ENCODE data around the gene ABCC8.

The ABCC8 gene

DNA sequence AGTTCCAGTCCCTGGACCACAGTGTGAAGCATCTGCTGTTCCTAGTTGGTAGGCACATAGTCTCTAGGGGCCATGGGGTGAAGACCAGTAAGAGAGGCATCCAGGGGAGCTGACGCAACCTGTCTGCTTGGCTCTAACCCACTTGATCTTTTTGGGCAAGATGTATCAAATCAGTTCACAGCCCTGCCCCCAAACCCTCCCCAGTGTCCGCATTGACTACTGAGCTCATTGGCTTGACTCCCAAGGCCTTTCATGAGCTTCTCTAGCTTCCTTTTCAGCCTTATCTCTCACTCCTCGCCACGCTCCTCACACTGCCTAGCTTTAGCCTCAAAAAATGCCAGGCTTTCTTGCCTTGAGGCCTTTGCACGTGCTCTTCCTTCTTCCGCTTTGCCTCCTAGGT is 29.7 kb upstream of the ABCC8 start:
- DNase-seq (ENCODE audit: low read depth in 3 of 3, low spot score in 1 of 3) = no peak

DNA sequence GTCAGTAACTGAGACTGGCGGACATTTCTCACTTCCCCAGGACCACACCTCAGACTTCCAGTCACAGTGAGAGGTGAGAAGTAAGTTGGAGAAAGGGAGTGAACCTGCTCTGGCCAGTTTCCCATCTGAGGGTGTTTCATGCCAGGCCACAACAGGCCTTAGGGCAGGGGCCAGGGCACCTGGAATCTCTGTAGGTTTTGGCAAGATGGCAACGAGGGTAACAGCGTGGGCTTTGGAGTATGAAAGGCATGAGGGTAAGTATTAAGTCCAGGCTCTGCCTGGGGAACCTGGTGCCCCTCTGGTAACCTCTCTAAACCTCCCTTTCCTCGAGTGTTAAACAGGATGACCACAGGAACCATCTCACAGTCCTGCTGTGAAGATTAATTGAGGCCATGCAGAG is 28.5 kb upstream of the ABCC8 start:
- DNase-seq (ENCODE audit: low read depth in 3 of 3, low spot score in 1 of 3) = no peak

DNA sequence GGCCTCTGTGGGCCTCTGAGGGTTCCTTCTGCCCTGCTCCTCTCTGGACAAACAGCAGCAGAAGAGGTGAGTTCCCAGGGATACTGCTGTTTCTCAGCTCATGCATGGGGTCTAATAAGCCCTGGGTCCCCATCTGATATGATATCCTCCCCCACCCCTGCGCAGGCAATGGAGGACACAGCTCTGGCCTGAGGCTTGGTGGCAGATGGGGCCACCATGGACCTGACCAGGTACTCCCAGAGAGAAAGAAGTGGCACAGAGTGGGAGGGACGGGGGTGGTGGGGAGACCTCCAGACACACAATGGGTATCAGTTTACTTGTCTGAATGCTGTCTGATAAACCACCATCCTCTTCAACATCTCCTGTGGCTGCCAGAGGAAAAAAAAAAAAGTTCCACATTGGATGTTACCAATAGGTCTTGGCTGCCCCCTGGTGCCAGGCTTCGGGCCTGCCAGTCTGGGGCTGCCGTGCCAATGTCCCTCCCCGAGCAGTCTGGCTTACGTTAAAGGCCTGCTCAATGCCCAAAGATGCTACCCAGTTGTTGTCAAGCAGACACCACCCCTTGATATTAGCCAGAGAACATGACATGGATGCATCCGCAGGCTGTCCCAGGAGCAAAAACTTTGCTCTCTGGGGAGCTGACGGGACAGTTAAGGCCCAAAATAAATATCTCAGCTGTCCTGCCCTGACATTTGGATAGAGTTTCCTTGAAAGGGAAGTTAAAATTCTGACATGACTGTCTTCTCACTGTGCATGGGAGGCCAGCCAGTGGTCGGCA is 27.9 kb upstream of the ABCC8 start:
- peak; percentile 43 to 69 (median 44) for DNase-seq (ENCODE audit: low read depth in 3 of 3, low spot score in 1 of 3)

DNA sequence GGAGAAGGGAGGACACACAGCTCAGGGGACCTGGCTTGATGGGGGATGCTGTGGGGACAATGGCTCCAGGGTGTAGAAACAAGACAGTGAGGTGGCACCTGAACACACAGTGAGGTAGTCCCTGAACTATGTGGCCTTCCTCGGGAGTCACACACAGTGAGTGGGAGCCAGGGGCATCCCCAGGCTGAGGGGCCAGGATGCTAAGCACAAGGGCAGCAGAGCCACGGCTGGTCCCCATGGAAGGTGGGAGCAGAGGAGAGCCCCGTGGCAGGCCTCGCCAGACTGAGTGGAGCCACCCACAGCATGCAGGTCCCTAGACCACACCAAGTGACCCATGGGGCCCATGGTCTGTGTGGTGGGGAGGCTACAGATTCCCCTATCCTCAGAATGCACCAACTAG is 26.0 kb upstream of the ABCC8 start:
- no peak for DNase-seq (ENCODE audit: low read depth in 3 of 3, low spot score in 1 of 3)

DNA sequence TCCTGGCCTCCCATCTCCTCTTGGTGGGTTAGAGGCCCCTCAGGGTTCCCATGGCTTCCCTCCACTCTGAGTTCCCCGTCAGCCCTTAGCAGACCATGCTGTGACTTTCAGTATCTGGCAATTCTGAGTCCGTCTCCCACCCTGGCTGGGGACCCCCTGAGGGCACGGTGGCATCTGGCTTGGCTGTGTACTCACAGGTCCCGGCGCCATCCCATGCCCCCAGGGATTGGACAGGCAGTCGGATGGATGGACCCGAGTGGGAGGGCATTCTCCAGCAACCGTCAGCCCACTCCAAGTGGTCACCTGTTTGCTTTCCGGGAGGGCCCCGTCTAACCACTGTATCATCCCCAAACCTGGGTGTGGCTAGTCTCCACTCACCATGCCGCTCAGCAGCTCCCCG is 24.0 kb upstream of the ABCC8 start:
- no peak for DNase-seq (ENCODE audit: low read depth in 3 of 3, low spot score in 1 of 3)

DNA sequence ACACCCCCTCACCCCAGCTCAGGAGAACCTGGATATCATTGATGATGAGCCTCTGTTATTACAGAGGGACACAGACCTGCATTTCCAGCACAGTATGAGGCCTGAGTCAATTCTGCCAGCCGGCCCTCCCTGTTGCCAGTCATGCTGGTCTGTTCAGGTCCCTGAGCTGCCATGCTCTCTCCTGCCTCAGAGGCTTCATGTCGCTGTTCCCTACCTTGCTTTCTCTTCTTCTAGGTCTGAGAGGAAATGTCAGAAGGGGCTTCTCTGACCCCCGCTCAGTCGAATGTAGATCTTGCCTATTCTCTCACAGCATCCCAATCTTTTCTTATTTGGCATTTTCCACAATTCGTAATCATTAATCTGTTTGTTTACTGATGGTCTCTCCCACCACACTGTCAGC is 21.8 kb upstream of the ABCC8 start:
- no peak for DNase-seq (ENCODE audit: low read depth in 3 of 3, low spot score in 1 of 3)

DNA sequence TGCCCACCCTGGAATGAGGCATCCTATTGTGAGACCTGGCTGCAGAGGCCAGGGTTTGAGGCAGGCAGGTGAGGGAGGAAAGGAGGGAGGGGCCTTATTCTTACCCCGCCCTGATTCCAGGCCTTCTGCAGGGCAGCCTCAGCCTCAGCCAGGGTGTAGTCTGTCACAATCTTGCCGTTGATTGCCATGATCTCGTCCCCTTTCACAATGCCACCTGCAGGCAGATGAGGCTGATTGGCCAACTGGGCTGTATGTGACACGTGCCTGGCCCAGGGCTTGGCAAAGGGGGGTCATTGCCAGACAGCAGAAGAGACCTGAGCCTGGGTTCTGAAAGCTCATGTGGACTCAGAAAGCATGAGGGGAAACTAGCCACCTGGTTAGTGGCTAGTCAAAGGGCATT is 21.4 kb upstream of the ABCC8 start:
- no peak for DNase-seq (ENCODE audit: low read depth in 3 of 3, low spot score in 1 of 3)

DNA sequence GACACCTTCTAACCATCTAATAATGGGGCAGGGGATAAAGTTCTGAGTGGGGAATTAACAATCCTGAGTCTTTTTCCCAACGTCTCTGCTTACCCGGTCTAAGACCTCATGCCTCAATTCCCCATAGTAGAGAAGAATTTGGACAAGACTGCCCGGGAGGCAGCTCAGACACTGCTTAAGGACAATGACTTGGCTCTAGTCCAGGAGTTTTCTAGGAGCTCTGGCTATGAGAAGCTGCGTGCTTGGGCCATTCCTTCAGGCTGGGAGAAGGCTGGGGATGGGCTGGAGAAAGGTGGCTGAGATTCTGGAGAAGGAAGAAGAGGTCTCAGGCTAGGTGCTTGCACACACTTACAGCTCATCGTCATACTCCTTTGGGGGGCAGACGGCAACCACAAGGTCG is 19.8 kb upstream of the ABCC8 start:
- DNase-seq (ENCODE audit: low read depth in 3 of 3, low spot score in 1 of 3) = no peak

DNA sequence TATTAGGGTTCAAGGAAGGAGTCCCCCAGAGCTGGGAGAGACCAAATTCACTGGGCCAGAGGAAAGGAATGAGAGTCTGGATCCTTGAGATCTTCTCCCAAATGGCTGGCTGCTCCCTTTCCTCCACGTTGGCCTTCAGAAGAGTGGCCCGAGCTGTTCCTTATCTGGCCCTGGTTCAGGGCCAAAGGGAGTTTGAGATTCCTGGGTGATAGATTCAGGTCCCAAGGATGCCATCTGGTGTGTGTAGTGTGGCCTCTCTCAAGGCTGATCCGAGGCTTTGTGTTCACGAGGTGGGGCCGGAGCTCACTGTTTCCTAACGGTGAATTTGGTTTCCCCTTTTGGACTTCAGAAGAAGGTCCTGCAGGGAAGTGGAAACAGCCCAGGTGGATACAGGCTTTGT is 17.4 kb upstream of the ABCC8 start:
- no peak for DNase-seq (ENCODE audit: low read depth in 3 of 3, low spot score in 1 of 3)

DNA sequence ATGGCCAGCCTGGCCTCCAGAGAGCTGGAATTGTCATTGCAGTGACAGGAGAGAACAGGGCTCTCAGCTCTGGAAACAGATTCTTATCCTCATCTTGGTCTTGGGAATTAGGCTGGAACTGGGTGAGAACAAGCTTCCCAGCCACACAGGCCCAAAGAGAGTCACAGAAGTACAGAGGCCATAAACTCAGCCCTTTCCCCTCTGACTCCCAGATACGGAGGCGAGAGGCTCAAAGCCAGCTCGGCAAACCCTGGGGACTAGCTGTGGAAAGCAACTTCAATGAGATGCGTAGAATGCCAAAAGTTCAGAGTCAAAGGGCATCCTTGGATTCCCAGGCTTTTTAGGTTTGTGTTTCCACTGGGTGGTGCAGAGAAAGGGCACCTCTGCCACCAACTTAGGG is 14.3 kb upstream of the ABCC8 start:
- no peak for DNase-seq (ENCODE audit: low read depth in 3 of 3, low spot score in 1 of 3)

DNA sequence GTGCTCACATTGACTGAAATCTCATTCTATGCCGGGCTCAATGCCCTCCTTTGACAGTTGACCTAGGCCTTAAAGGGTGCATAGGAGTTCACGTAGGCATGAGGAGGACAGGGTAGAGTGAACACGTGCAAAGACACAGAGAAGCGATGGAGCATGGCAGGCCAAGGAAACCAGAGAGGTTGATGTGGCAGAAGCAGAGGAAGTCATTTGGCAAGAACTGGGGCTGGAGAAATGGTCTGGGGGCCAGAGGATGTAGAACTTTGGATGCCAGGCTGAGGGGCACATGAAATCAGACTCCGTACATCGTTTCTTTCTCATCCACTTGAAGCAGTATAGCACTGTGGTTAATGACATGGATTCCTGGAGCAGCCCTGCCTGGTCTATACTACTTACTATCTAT is 13.6 kb upstream of the ABCC8 start:
- DNase-seq (ENCODE audit: low read depth in 3 of 3, low spot score in 1 of 3) = no peak

DNA sequence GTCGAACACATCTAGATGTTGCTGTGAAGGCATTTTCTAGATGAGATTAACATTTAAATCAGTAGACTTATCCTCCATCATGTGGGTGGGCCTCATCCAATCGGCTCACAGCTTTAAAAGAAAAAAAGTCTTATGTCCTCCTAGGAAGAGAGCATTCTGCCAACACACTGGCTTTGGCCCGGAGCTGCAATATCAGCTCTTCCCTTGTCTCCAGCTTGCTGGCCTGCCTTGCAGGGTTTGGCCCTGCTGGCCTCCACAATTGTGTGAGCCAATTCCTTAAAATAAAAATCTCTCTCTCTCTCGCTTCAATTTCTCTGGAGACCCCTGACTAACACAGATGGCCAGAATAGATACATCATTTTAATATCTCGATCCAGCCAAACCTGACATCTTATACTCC is 13.1 kb upstream of the ABCC8 start:
- no peak for DNase-seq (ENCODE audit: low read depth in 3 of 3, low spot score in 1 of 3)

DNA sequence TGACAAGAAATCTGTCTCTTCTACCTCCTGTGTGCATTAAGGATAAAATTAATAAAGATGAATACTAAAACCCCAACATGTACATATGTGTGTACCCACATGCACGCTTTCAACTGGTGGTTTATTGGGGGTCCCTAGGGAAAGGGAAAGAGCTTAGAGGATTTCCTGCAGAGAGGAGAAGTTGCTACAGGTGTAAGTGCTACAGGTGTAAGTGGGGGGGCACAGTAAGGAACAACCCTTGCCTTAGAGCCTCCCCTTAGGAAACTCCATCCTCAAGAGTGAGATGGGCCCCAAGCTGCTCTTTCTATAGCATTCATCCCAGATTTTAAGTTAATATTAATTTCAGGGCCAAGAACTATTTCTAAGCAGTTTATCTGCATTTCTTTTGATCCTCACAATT is 11.9 kb upstream of the ABCC8 start:
- no peak for DNase-seq (ENCODE audit: low read depth in 3 of 3, low spot score in 1 of 3)

DNA sequence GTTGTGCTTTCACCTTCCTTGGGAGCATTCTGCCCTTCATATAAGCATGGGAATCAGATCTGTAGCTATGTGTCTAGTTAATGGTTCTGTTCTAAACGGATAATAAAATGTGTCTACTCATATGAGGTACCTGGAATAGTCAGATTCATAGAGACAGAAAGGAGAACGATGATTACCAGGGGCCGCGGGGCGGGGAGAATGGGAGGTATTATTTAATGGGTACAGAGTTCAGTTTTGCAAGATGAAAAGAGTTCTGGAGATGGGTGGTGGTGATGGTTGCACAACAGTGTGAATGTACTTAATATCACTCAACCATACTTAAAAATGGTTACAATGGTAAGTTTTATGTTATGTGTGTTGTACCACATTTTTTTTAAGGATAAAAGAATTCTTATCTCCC is 10.0 kb upstream of the ABCC8 start:
- DNase-seq (ENCODE audit: low read depth in 3 of 3, low spot score in 1 of 3) = no peak

DNA sequence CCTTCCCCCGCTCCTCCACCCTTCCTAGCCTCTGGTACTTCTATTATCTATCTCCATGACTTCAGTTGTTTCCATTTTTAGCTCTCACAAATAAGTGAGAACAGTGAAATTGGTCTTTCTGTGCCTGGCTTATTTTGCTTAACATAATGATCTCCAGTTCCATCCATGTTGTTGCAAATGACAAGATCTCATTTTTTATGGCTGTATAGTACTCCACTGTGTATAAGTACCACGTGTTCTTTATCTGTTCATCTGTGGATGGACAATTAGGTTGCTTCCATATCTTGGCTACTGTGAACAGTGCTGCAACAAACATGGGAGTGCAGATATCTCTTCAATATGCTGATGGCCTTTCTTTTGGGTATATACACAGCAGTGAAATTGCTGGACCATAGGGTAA is 6.9 kb upstream of the ABCC8 start:
- no peak for DNase-seq (ENCODE audit: low read depth in 3 of 3, low spot score in 1 of 3)

DNA sequence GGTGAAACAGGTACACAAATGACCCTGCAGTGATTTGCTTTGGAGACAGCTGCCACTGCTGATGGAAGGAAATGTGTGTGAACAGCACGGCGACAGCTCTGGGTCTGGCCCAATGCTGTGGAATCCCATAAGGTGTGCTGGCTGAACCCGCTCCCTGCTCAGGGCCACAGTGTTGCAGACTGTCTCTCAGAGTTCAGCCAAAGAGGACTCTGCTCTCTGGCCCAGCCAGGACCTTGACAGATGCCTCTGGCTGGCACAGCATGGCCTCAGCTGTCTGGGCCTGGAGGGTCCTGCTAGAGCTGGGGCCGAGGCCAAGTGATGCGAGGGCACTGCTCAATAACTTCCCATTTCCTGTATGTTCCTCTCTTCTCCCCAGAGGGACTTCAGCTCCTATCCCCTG is 5.3 kb upstream of the ABCC8 start:
- DNase-seq (ENCODE audit: low read depth in 3 of 3, low spot score in 1 of 3) = no peak

DNA sequence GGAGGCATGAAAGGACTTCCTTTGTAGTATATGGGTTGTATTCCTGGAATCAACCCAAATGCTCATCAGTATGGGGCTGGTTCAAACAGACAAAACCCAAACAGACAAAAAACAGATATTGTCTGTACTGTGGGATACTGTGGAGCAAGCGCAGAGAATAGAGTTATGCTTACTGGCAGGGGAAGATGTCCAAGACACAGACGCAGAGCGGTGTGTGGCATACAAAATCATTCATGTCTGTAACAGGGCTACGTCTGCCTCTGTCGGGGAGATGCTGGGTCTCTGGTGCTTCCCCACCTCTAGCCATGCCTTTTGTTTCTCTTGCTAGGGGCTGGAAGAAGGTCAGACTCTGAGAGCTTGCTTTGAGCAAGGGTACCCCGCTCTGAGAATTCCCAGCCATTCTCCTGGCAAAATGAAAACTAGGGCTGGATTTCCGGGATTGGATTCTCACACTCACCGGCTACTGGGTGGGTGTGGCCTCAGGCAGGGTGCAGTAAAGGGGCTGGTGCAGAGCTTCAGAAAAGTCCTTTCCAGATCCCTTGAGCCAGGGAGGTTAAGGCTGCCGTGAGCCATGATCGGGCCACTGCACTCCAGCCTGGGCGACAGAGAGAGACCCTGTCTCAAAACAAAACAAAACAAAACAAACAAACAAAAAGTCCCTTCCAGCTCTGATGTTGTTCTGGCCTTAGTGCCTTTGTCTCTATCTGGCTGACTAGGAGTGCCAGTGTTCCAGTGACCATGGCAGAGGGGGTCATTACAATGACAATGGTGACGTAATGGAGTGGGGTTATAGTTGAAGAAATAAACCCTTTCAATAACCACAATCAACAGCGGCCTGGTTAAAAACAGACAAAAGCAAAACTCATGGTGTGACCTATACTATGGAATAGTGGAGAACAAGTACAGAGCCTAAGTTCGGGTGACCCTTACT is 2.9 kb upstream of the ABCC8 start:
- no peak for DNase-seq (ENCODE audit: low read depth in 3 of 3, low spot score in 1 of 3)

DNA sequence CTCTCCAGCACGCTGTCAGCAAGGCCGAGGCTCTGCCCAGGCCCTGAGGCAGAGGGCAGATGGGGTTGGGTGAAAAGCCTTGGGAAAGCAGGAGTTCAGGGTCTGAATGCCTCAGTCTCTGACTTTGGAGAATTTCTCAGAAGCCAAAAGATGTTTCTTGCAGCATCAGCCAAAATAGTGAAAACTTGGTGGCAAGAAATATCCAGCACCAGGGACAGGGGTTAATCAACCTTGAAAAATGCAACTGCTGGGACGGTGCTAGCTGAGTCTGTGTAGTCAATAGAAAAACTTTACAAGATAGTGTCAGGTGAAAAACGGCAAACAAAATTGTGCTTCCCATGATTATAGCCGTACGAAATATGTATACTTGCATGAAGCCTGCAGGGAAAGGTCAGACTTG is 1.4 kb upstream of the ABCC8 start:
- DNase-seq (ENCODE audit: low read depth in 3 of 3, low spot score in 1 of 3) = no peak

DNA sequence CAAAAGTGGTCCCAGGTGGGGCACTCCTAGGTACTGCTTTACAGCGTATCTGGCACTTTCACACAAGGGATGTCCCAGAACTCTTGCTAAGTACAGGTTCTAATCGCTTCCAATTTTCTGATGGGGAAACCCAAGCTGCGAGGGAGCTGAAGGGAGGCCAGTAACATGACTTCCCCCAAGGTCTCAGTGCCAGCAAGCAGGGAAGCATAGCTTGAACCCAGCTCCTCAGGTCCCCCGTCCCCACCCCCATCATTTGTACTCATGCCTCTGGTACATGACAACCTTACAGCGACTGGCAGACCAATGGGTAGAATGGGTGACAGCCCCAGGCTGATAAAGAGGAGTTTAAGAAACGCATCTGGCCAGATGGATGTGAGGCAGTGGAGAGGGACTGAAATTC is 716 bp upstream of the ABCC8 start:
- no peak for DNase-seq (ENCODE audit: low read depth in 3 of 3, low spot score in 1 of 3)

DNA sequence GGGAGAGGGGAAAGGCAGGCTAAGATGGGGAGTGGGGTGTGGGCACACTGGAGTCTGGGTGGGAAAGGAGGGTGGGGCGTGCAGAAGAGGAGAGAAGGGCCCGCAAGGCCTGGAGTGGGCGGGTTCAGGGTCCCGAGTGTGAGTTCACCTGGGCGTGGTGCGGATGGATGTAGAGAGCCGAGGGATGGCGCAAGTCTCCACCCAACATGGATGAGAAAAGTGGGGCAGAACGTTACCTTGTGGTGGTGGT is 364 bp upstream of the ABCC8 start:
- DNase-seq (ENCODE audit: low read depth in 3 of 3, low spot score in 1 of 3) = no peak

DNA sequence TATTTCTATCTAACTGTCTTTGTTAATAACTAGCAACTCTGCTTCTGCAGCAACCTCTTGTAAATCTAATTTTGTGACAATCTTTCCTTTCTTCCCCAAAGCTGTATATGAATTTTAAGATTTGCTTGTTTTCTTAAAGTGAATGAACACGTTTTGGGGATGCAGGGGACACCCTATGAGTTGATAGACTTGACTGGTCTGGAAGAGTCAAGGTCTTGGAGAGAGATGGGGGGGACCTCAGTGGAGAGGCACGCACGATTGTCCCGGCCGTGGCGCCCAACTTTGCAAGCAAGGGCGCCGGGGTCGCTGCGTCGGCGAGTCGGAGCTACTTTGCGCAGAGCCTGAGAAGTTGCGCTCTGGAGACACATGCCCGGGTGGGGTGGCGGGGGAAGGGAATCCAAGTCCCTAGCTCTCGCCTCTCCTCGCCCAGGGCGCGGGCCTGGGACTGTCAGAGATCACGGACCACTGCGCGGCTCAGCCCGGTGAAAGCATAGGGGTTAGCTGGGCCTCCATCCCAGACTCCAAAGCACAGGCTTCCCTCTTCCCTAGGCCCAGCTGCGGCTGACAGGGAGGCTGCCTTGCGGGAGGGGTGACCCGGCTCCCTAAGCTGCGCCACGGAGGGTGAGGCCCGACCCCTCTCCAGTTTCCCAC is 854 bp downstream of the ABCC8 start:
- DNase-seq (ENCODE audit: low read depth in 3 of 3, low spot score in 1 of 3) = no peak

DNA sequence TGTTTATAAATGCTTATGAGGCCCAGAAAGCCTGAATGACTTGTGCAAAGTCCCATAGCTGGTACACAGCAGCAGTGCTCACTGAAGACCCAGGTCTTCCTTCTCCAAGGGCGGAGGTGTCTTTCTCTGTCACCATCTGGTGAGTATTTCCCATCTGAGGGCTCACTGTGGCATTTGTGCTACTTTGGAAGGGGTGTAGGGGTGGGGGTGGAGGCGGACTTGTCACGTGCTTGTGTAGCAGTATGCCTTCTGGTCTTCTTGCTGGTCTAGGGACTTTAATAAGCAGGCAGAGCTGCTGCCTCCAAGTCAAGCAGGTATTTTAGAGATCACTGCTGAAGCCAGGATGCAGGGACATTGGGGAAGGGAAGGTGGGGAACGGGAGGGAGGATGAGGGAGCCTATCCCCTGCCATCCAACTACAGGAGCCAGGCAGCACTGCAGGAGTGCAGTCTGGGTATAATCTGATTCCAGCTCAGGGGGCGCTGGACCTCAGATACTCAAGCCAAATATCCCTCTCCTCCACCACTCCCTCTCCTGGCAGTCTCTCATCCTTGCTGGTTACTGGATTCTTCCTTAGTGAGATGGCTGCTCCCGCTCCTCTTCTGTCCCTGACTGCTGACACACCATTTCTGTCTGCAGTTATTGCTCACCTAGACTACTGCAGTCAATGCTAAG is 3.4 kb downstream of the ABCC8 start:
- DNase-seq (ENCODE audit: low read depth in 3 of 3, low spot score in 1 of 3) = no peak

Data from stimulated activated CD4-positive, alpha-beta T cell treated with anti-CD3 and anti-CD28 coated beads, TNF-alpha, amount 100 ng/mL, for 1 hour (primary cell).